ENCODE measurements around the gene NRSN2. TPM values are rescaled to one million over a fixed set of nuclear protein-coding genes. Genes with fewer than 3 reads are reported as not detected.

Gene NRSN2
- total RNA-seq, 1 donor, result 34.2 TPM

GRCh38 chr20:396252-396618, 49.3 kb downstream of the NRSN2 start:
- TF ChIP-seq CTCF (IDR thresholded peaks at IDR 0.05; ENCODE audit: insufficient read depth, low read length), result no peak
- H3K4me3 ChIP-seq (ENCODE audit: low read depth, low read length), result no peak overlapping the region
- DNase-seq (ENCODE audit: low read depth), result no peak

- DNase-seq (ENCODE audit: low read depth), result no peak
- no peak overlapping the region for H3K4me3 ChIP-seq (ENCODE audit: low read depth, low read length)
- TF ChIP-seq CTCF (IDR thresholded peaks at IDR 0.05; ENCODE audit: insufficient read depth, low read length), result no peak
These were observed 49.9 kb downstream of the NRSN2 start for GRCh38 chr20:396619-397431.

- no peak for DNase-seq (ENCODE audit: low read depth)
- no peak for TF ChIP-seq CTCF (IDR thresholded peaks at IDR 0.05; ENCODE audit: insufficient read depth, low read length)
- H3K4me3 ChIP-seq (ENCODE audit: low read depth, low read length), result no peak overlapping the region
These were observed 50.7 kb downstream of the NRSN2 start for GRCh38 chr20:397432-398237.

GRCh38 chr20:399182-399707, 52.3 kb downstream of the NRSN2 start:
- DNase-seq (ENCODE audit: low read depth), result no peak
- H3K4me3 ChIP-seq (ENCODE audit: low read depth, low read length), result no peak overlapping the region
- no peak for TF ChIP-seq CTCF (IDR thresholded peaks at IDR 0.05; ENCODE audit: insufficient read depth, low read length)

GRCh38 chr20:400128-400453, 53.2 kb downstream of the NRSN2 start:
- no peak overlapping the region for H3K4me3 ChIP-seq (ENCODE audit: low read depth, low read length)
- no peak for TF ChIP-seq CTCF (IDR thresholded peaks at IDR 0.05; ENCODE audit: insufficient read depth, low read length)
- no peak for DNase-seq (ENCODE audit: low read depth)

- no peak overlapping the region for H3K4me3 ChIP-seq (ENCODE audit: low read depth, low read length)
- TF ChIP-seq CTCF (IDR thresholded peaks at IDR 0.05; ENCODE audit: insufficient read depth, low read length), result no peak
- no peak for DNase-seq (ENCODE audit: low read depth)
These were observed 53.8 kb downstream of the NRSN2 start for GRCh38 chr20:400454-401275.

Measured in fibroblast of the aortic adventitia (primary cell).